Epithelial cell of esophagus (primary cell): ENCODE data around the gene ZGRF1.

Experiments used
- DNase-seq: peaks from one replicate; pipeline ENCODE4 v3.0.0; 2010; ENCODE audit warnings: low read depth
- H3K4me3 ChIP-seq: 2 replicates; pipeline ENCODE4 v1.5.1; 2011; ENCODE audit warnings: mild to moderate bottlenecking, low read length, control low read depth
- CTCF ChIP-seq: IDR thresholded peaks from 2 replicates; pipeline ENCODE4 v1.5.1; 2011; ENCODE audit warnings: low read depth, mild to moderate bottlenecking, low read length, control low read depth, inconsistent platforms; ENCODE audit not compliant: insufficient read depth; ENCODE audit errors: missing control alignments

ZGRF1 gene

GRCh38 chr4:112515198-112516065 lies 121.3 kb downstream of the ZGRF1 start:
- peak; percentile 40 for DNase-seq
- TF ChIP-seq CTCF, result no peak
- H3K4me3 ChIP-seq, result peak overlapping the region; percentile 48

GRCh38 chr4:112514647-112515197 lies 122.0 kb downstream of the ZGRF1 start:
- no peak for DNase-seq
- peak overlapping the region; percentile 14 for H3K4me3 ChIP-seq
- TF ChIP-seq CTCF, result no peak

- no peak for TF ChIP-seq CTCF
- no peak overlapping the region for H3K4me3 ChIP-seq
- DNase-seq, result no peak
These were observed 122.6 kb downstream of the ZGRF1 start for GRCh38 chr4:112513971-112514646.

- H3K4me3 ChIP-seq, result no peak overlapping the region
- TF ChIP-seq CTCF, result no peak
- DNase-seq, result no peak
These were observed 124.9 kb downstream of the ZGRF1 start for GRCh38 chr4:112511803-112512118.

- no peak for DNase-seq
These were observed 125.5 kb downstream of the ZGRF1 start for GRCh38 chr4:112511093-112511802.

More at GRCh38 chr4:112511093-112511802, 125.5 kb downstream of the ZGRF1 start:
- TF ChIP-seq CTCF, result no peak
- no peak overlapping the region for H3K4me3 ChIP-seq
